Measurements from ENCODE around the gene RPL37A.

RPL37A gene

GRCh38 chr2:216520112-216520511 lies 21.5 kb downstream of the RPL37A start:
- no peak for TF ChIP-seq CTCF (IDR thresholded peaks at IDR 0.05; ENCODE audit: control insufficient read depth, insufficient read depth, low read depth, low read length, missing control alignments)
- DNase-seq (ENCODE audit: low read depth), result no peak
- no peak overlapping the region for H3K4me3 ChIP-seq (ENCODE audit: control insufficient read depth, low read depth, low read length)

GRCh38 chr2:216522892-216523502 lies 24.4 kb downstream of the RPL37A start:
- TF ChIP-seq CTCF (IDR thresholded peaks at IDR 0.05; ENCODE audit: control insufficient read depth, insufficient read depth, low read depth, low read length, missing control alignments), result no peak
- H3K4me3 ChIP-seq (ENCODE audit: control insufficient read depth, low read depth, low read length), result no peak overlapping the region
- DNase-seq (ENCODE audit: low read depth), result no peak

- no peak for DNase-seq (ENCODE audit: low read depth)
- no peak overlapping the region for H3K4me3 ChIP-seq (ENCODE audit: control insufficient read depth, low read depth, low read length)
- TF ChIP-seq CTCF (IDR thresholded peaks at IDR 0.05; ENCODE audit: control insufficient read depth, insufficient read depth, low read depth, low read length, missing control alignments), result no peak
Measured at GRCh38 chr2:216525972-216526371, 27.3 kb downstream of the RPL37A start.

- H3K4me3 ChIP-seq (ENCODE audit: control insufficient read depth, low read depth, low read length), result no peak overlapping the region
- TF ChIP-seq CTCF (IDR thresholded peaks at IDR 0.05; ENCODE audit: control insufficient read depth, insufficient read depth, low read depth, low read length, missing control alignments), result no peak
- DNase-seq (ENCODE audit: low read depth), result no peak
Measured at GRCh38 chr2:216526939-216527338, 28.3 kb downstream of the RPL37A start.

GRCh38 chr2:216527600-216527999 lies 29.0 kb downstream of the RPL37A start:
- H3K4me3 ChIP-seq (ENCODE audit: control insufficient read depth, low read depth, low read length), result no peak overlapping the region
- no peak for TF ChIP-seq CTCF (IDR thresholded peaks at IDR 0.05; ENCODE audit: control insufficient read depth, insufficient read depth, low read depth, low read length, missing control alignments)
- no peak for DNase-seq (ENCODE audit: low read depth)

- H3K4me3 ChIP-seq (ENCODE audit: control insufficient read depth, low read depth, low read length), result no peak overlapping the region
- no peak for TF ChIP-seq CTCF (IDR thresholded peaks at IDR 0.05; ENCODE audit: control insufficient read depth, insufficient read depth, low read depth, low read length, missing control alignments)
- DNase-seq (ENCODE audit: low read depth), result no peak
Measured at GRCh38 chr2:216532562-216532961, 33.9 kb downstream of the RPL37A start.

- H3K4me3 ChIP-seq (ENCODE audit: control insufficient read depth, low read depth, low read length), result no peak overlapping the region
- no peak for TF ChIP-seq CTCF (IDR thresholded peaks at IDR 0.05; ENCODE audit: control insufficient read depth, insufficient read depth, low read depth, low read length, missing control alignments)
- no peak for DNase-seq (ENCODE audit: low read depth)
Measured at GRCh38 chr2:216533609-216534008, 35.0 kb downstream of the RPL37A start.
